Stimulated activated CD4-positive, alpha-beta T cell treated with anti-CD3 and anti-CD28 coated beads, Interleukin-15, amount 100 ng/mL, for 48 hours (primary cell): ENCODE results near the gene TALDO1.
"Not testable (repeated sequence)": the region's sequence is repeated elsewhere in the genome, so short reads cannot be mapped to it uniquely, and the experiment has no call there.

Source experiments
- DNase-seq, 2 donors: peaks; one replicate each; pipeline ENCODE4 v3.0.0-alpha.2; 2020; ENCODE audit warnings: low read depth in 2 of 2

TALDO1 gene

DNA sequence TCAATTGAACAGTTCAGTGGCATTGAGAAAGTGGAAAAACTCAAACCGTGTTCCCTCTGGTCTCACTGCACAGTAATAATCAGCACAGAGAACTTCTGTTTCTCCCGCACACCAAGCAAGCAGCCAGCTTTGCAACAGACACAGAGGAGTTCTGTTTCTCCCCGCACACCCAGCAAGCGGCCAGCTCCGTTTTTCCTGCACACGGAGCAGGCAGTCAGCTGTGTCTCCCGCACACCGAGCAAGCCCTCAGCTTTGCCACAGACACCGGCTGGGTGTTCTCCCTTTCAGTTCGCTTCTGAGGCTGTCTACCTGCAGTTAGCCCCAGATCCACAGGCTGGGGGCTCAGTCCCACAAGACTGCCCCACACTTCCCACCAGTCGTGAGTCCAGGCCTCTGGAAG is 9.9 kb upstream of the TALDO1 start:
- DNase-seq = no peak

DNA sequence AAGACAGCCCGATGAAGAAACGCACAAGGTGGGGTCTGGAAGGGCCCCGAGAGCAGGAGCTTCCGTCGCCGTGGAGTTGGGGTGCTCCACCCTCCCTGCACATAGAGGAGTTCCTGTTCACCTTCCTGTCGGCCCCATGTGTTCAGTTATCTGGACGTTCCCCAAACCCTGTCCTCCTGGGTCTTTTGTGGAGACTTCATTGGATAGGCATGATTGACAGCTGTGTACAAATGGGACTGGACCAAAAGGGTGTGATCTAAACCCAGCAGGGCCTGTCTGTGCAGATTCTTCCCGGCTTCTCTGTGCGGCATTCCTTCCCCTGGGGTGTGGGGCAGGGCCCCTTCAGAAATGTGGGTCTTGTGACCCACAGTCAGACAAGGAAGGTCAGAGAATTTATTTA is 9.4 kb upstream of the TALDO1 start:
- not testable (repeated sequence) for DNase-seq

DNA sequence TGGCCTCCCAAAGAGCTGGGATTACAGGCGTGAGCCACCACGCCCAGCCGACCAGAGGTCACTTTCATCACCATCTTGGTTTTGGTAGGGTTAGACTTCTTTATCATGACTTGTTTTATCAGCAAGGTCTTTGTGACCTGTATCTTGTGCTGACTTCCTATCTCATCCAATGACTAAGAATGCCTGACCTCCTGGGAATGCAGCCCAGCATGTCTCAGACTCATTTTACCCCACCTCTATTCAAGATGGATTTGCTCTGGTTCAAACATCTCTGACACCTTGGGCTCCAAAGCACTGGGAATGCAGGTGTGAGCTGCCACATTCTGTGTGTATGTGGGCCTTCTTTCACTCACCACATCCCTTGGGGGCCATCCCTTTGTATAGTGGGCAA is 5.1 kb upstream of the TALDO1 start:
- DNase-seq = no peak

DNA sequence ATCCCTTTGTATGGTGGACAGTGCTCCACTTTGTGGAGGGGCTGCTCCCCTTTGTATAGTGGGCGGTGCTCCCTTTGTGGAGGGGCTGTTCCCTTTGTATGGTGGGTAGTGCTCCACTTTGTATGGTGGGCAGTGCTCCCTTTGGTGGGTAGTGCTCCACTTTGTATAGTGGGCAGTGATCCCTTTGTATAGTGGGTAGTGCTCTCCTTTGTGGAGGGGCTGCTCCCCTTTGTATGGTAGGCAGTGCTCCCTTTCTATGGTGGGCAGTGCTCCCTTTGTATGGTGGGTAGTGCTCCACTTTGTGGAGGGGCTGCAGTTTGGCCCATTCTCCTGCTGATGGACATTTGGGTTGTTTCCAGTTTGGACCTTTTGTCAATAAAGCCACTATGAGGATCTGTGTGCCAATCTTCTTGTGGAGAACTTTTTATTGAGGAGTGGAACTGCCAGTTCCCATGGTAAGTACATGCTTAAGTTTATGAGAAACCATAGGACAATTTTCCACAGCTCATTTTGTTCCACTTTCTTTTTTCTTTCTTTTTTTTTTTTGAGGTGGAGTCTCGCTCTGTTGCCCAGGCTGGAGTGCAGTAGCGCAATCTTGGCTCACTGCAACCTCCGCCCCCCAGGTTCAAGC is 4.6 kb upstream of the TALDO1 start:
- DNase-seq = no peak

DNA sequence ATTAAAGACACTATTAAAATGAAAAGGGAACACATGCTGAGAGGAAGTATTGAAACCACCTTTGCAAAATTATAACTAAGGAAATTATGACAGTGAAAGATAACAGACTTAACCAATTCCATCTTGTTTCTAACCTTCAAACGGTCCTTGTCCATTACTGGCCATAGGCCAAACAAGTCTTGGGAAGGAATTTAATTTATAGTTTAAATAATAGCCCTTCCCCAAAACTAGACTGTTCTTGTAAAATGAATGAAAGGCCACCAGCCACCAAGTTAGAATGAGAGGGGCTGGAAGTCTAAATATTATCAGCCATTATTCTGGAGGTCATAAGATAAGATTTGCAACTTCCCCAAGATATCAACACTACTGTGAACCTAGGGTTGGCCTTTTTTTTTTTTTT is 1.8 kb upstream of the TALDO1 start:
- no peak for DNase-seq

DNA sequence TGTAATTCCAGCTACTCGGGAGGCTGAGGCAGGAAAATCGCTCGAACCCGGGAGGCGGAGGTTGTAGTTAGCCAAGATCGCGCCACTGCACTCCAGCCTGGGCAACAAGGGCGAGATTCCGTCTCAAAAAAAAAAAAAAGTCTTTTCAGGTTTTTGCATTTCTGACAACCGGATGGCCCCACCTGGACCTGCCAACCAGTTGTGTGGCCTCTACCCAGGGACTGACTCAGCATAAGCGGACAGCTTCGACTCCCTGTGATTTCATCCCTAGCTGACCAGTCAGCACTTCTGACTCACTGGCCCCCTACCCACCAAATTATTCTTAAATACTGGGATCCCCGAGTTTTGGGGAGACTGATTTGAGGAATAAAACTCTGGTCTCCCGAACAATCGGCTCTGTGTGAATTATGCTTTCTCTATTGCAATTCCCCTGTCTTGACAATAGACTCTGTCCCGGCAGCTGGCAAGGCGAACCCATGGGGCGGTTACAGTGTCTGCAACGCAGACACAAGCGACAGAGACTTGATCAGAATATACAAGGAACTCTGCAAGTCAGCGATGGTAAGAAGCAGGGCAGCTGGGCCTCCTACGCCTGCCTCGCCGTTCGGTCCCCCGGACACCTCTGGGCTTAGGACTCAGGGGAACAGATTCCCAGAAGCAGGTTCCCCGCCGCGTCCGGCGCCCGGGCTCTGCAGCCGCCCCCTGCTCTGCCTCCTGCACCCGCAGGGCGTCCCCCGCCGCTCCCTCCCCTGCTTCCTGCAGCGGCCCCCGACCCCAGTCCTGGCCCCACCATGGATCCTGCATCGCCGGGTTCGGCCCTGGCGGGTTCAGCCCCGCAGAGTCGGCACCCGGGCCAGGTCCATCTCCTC is 741 bp upstream of the TALDO1 start:
- DNase-seq = no peak

DNA sequence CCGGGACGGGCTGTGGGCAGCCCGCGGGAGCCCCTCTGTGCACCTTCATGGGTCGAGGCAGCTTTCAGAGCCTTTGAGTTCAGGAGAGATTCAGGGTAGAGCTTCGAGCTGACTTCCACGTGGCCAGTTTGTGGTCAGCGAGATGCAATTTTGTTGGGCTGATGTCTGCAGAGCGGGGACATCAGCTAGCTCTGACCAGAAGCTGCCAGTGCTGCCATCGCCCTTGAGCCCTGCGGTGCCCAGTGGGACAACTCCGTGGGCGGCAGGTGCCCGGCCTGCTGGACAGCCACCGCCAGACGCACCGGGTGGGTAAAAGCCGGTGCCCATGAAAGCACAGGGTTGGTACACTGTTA is 719 bp downstream of the TALDO1 start:
- DNase-seq = no peak

DNA sequence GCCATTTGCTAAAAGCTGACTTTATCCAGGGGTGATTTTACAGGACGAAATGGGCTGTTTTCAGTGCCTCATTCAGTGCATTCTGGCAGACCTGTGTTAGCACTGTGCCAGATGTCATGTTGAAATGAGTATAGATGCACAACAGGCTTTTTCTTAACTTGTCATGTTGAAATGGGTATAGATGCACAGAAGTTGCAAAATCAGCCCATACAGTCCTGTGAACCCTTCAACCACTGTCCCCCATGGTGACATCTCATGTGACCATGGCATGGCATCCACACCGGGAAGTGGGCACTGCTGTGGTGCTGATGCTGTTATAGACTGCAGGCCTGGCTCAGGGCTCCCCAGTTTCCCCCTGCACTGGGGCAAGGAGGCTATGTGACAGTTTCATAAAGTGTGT is 2.5 kb downstream of the TALDO1 start:
- no peak for DNase-seq

DNA sequence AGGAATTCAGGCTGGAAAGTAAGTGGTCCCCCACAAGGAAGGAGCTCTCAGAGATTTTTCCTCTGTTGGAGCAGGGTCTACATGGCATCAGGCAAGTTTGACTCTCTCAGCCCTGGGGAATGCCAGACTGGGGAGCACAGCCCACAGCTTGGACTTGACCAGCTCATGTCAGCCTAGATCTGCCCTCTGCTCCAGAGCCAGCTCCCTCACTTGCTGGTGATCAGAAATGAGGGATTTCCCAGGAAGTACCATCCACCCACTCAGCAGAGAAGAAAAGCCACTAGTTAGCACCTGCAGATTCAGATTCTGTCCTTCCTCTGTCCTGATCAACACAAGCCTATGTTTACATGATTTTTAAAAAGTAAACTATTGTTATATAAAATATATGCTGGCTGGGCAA is 13.0 kb downstream of the TALDO1 start:
- no peak for DNase-seq

DNA sequence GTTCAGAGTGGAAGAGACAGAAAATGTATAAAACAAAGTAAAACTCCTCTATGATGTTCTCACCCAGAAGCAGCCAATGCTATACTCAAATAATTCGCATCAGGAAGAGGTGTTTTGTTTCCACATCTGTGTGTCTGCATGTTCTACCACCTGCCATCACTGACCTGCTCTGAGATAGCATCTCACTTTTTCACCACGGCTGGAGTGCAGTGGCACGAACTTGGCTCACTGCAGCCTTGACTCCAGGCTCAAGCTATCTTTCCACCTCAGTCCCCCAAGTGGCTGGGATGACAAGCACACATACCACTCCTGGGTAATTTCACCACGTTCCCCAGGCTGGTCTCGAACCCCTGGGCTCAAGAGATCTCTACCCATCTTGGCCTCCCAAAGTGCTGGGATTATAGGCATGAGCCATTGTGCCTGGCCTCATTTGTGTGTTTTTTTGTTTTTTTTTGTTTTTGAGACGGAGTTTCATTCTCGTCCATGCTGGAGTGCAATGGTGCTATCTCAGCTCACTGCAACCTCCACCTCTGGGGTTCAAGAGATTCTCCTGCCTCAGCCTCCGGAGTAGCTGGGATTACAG is 14.4 kb downstream of the TALDO1 start:
- no peak for DNase-seq

DNA sequence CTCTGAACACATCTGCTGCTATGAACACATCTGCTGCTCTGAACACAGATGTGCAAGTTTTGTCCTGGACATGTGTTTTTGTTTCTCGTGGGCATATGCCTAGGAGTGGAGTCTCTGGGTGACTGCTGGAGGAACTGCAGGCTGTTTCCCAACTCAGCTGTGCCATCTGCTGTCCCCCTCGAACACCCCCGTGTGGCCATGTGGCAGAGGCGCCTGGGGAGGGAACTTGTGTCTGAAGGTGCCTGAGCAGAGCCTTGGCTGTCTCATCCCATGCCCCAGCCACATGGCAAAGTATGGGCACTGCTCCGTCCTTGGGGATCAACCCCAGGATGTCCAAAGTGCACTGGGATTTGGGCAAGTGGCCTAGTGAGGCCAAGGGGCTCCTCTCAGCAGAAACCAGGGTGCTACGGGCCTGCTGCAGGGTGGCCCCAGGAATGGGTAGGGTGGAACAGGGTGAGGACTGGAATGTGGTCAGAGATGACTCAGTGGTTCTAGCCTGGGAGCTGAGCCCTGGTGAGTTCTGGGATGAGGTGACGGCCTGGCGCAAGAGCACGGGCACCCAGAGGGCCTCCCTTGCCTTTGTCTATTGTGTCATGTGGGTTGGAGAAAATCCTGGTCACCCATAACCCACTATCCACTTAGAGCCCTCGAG is 15.3 kb downstream of the TALDO1 start:
- no peak for DNase-seq

DNA sequence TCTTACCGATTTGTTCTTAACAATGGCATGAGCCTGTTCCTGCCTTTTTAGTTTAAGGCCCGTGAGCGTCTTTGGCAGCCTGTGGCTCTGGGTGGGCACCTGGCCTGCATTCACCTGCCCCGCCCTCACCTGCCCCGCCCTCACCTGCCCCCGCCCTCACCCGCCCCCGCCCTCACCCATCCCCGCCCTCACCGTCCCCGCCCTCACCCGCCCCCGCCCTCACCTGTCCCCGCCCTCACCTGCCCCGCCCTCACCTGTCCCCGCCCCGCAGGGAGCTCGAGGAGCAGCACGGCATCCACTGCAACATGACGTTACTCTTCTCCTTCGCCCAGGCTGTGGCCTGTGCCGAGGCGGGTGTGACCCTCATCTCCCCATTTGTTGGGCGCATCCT is 15.8 kb downstream of the TALDO1 start:
- DNase-seq = no peak

DNA sequence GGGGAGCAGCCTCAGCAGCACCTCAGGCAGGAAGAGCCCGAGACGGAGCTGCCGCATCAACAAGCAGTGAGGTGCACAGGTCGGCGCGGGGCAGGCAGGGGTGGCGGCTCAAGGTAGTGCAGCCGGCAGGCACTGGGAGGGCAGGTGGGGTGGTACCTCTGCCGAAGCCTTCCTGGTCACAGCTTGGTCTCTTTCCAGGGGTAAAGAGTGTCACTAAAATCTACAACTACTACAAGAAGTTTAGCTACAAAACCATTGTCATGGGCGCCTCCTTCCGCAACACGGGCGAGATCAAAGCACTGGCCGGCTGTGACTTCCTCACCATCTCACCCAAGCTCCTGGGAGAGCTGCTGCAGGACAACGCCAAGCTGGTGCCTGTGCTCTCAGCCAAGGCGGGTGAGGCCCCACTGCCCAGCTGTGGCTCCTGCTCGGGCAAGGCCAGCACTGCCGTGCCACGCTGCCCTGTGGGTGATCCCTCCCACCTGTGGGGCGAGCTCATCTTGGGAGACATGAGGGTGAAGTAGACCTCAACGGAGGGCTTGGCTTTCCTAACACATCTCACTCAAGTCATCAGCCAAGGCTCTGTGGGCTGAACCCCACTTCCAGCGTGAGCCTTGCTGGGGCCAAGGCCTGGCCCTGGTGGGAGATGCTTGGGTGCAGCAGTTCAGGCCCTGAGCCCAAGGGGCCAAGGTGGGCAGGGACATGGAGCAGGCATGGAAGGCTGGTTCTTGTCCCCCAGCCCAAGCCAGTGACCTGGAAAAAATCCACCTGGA is 16.5 kb downstream of the TALDO1 start:
- DNase-seq = no peak

DNA sequence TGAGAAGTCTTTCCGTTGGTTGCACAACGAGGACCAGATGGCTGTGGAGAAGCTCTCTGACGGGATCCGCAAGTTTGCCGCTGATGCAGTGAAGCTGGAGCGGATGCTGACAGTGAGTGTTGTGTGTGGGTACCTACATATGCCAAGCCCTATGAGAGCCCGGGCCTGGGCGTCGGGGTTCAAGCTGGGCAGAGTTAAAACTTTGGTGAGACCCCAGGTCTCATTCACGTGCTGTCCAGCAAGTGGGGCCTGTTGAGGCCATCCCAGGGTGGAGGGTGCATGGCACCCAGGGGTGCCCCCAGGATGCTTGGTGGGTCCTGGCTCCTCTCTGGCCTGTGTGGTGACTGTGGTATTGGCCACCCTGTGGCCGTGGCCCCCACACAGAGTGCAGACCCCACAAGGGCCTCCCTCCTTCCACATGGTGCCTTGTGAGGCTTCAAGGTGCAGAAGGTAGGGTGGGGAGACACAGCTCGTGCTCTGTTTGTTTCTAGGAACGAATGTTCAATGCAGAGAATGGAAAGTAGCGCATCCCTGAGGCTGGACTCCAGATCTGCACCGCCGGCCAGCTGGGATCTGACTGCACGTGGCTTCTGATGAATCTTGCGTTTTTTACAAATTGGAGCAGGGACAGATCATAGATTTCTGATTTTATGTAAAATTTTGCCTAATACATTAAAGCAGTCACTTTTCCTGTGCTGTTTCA is 17.2 kb downstream of the TALDO1 start:
- DNase-seq = no peak

DNA sequence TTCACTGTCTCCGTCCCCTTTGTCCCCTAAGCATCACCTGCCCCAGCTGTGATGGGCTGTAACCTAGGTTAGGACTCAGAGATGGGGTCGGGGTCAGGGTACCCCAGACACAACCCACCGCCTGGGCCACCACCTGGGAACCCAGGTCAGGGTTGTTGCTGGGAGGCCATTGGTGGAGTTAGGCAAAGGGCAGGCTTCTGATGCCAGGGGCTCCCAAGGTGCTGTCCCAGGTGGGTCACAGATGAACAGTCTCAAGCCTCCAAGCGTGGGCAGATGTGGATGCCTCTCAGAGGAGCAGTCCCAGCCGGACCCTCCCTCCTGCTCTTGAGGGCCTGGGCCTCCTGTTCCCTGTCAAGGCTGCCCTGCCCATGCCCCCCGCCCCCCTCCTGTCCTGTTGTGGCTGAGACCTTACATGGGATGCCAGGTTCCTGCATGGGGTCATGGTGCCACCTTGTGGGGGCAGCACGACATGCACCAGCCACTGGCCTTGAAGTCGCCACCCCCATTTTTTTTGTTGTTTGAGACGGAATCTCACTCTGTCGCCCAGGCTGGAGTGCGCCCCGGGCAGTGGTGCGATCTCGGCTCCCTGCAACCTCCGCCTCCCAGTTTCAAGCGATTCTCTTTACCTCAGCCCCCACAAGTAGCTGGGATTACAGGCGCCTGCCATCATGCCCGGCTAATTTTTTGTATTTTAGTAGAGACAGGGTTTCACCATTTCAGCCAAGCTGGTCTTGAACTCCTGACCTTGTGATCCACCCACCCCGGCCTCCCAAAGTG is 17.9 kb downstream of the TALDO1 start:
- DNase-seq = no peak

DNA sequence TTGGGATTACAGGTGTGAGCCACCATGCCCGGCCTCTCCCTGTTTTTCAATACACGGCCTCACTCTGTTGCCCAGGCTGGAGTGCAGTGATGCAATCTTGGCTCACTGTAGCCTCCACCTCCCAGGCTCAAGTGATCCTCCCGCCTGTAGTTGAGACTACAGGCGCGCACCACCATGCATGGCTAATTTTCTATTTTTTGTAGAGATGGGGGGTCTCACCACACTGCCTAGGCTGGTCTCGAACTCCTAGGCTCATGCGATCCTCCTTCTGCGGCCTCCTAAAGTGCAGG is 18.5 kb downstream of the TALDO1 start:
- no peak for DNase-seq

DNA sequence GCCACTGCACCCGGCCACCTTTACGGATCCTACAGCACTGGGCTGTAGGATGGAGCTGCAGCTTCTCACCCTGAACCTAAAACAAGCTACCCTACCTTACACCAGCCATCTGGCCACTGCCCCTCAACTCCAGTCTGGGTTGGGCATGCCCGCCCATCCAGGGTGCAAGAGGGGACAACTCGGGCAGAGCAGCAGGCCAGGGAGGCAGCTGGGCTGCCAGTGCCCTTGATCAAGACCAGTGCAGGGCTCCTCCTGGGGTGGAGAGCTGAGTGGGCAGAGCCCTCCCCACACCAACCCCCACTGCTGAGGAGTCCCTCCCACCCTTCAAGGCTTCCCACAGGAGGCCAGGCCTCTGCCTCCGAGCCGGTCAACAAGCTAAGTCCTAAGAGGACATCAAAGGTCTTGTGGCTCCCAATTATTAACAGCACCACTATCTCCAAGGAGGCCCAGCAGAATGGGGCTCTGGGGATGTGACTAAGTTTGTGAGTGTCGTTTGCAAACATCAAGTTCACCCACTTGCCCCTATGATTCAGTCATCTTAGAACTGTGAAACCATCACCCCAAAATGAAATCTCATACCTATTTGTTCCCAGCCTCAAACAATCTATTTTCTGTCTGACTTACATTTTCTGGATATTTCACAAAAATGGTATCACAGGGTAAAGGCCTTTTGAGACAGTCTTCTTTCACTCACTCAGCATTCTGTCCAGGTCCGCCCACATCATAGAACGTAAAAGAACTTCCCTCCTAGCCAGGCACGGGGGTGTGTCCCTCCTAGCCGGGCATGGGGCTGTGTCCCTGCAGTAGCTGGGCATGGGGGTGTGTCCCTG is 19.1 kb downstream of the TALDO1 start:
- DNase-seq = no peak

DNA sequence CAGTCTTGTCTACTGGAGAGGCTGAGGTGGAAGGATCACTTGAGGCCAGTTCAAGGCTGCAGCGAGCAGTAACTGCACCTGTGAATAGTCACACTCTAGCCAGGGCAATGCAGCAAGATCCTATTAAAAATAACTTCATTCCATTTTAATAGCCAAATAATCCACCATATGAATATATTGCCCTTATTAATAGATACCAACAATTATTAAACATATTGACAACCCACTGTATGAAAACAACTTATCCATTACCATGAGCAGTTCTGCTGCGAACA is 19.6 kb downstream of the TALDO1 start:
- DNase-seq = no peak

DNA sequence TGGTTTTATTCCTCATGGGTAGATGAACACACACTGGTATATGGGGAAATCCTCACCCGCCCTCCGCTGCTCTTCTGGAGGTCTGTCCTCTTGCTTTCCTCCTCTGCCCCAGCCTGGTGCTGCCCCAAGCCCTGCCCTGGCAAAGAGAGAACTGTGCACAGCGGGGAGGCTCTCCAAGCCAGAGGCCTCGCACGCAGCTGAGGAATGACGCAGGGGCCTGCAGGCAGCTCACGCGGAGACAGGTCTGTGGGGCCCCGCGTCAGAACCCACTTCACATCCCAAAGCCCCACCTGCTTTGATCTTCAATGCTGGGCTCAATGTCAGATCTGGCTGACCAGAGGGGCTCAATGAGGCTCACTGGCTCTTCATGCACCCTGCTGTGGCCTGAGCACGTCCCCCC is 20.0 kb downstream of the TALDO1 start:
- DNase-seq = no peak
